HCT116 (cell line): ENCODE data around the gene AOC3. TPM values are rescaled to one million over a fixed set of nuclear protein-coding genes. Genes with fewer than 3 reads are reported as not detected.

Experiments used
- ATAC-seq: fragments of 200-7000 bp; cut with Tn5 transposase; 2 replicates; pipeline ENCODE4 v1.9.1; 2020; ENCODE audit warnings: mild to moderate bottlenecking, moderate library complexity
- BruUV-seq: library from RNA; stranded (reverse); fragments of 400-500 nt; replicated peaks from 2 replicates; lab custom pipeline; 2021; lab: Mats Ljungman, UMichigan
- CTCF ChIA-PET: fragments of 300-600 bp; sonication (Branson Sonifier 250); formaldehyde crosslinking; loops from one replicate; lab custom pipeline; 2021; ENCODE audit warnings: antibody characterized with exemption; lab: Charles Lee
- POLR2A ChIA-PET: fragments of 300-600, 350-600 bp; sonication (Branson Sonifier 250); formaldehyde crosslinking; loops from one replicate; lab custom pipeline; 2021; ENCODE audit warnings: antibody characterized with exemption; lab: Charles Lee
- RAD21 ChIA-PET, 2 experiments: fragments of 300-600 bp; sonication (Branson Sonifier 250); formaldehyde crosslinking; loops; one replicate each; lab custom pipeline; 2023; ENCODE audit warnings: low total read pairs in 2 of 2; ENCODE audit not compliant: uncharacterized antibody in 2 of 2, unreplicated experiment in 2 of 2, low non-redundant PET in 1 of 2; lab: Charles Lee
- DNase-seq: peaks from one replicate; pipeline ENCODE4 v3.0.0-alpha.2; 2010; ENCODE audit warnings: low read depth, low spot score
- H2AFZ ChIP-seq: fragments of 200-600 bp; shearing (Covaris generic), sonication (generic); 2 replicates; pipeline ENCODE4 v1.6.1; 2017; ENCODE audit warnings: low read depth, mixed run types, mixed read lengths, antibody characterized with exemption, low read length; ENCODE audit not compliant: poor library complexity, severe bottlenecking
- H3K27ac ChIP-seq: 2 replicates; pipeline ENCODE4 v1.5.1; 2012; ENCODE audit warnings: low read depth, low read length
- H3K27me3 ChIP-seq: fragments of 200-600 bp; sonication (generic); 2 replicates; pipeline ENCODE4 v1.6.1; 2016; ENCODE audit warnings: mixed run types, low read length, mixed read lengths; ENCODE audit not compliant: insufficient read depth
- H3K36me3 ChIP-seq, 2 experiments: fragments of 200-500 bp in 1 of 2; fragments of 200-600 bp in 1 of 2; sonication (Bioruptor generic) in 1 of 2; sonication (generic) in 1 of 2; 2 replicates each; pipeline versions ENCODE4 v1.5.1 to v1.6.1; 2014 to 2016; ENCODE audit warnings: low read length in 2 of 2, inconsistent platforms in 1 of 2, mixed read lengths in 1 of 2, mixed run types in 1 of 2; ENCODE audit not compliant: insufficient read depth in 2 of 2, control insufficient read depth in 1 of 2
- H3K4me1 ChIP-seq, 2 experiments: fragments of 200-600 bp in 1 of 2; sonication (generic) in 1 of 2; 2 replicates each; pipeline versions ENCODE4 v1.5.1 to v1.6.1; 2012 to 2017; ENCODE audit warnings: low read length in 2 of 2, inconsistent platforms in 1 of 2, mild to moderate bottlenecking in 1 of 2, mixed read lengths in 1 of 2, mixed run types in 1 of 2, moderate library complexity in 1 of 2; ENCODE audit not compliant: insufficient read depth in 2 of 2, control insufficient read depth in 1 of 2
- H3K4me2 ChIP-seq: fragments of 200-600 bp; sonication (generic); 2 replicates; pipeline ENCODE4 v1.6.1; 2017; ENCODE audit warnings: mixed run types, low read length, mixed read lengths
- H3K4me3 ChIP-seq, 2 experiments: fragments of 200-600 bp in 1 of 2; sonication (generic) in 1 of 2; replicated peaks in 1 of 2; 2 replicates each; pipeline ENCODE4 v1.5.1; 2011 to 2016; ENCODE audit warnings: low read length in 2 of 2, control low read depth in 1 of 2, low read depth in 1 of 2, mild to moderate bottlenecking in 1 of 2, mixed read lengths in 1 of 2, mixed run types in 1 of 2
- H3K79me2 ChIP-seq: fragments of 200-600 bp; sonication (generic); 2 replicates; pipeline ENCODE4 v1.6.1; 2017; ENCODE audit warnings: mild to moderate bottlenecking, mixed run types, low read length, moderate library complexity, mixed read lengths; ENCODE audit not compliant: insufficient read depth
- H3K9ac ChIP-seq: fragments of 200-600 bp; sonication (generic); 2 replicates; pipeline ENCODE4 v1.6.1; 2016; ENCODE audit warnings: low read length, mixed read lengths
- H3K9me2 ChIP-seq: fragments of 200-600 bp; sonication (generic), shearing (Covaris generic); 2 replicates; pipeline ENCODE4 v1.6.1; 2017; ENCODE audit warnings: mixed run types, mild to moderate bottlenecking, moderate library complexity; ENCODE audit not compliant: insufficient read depth
- H3K9me3 ChIP-seq, 2 experiments: fragments of 200-500 bp in 1 of 2; fragments of 200-600 bp in 1 of 2; sonication (Bioruptor generic) in 1 of 2; sonication (generic) in 1 of 2; 2 replicates each; pipeline ENCODE4 v1.6.1; 2014 to 2017; ENCODE audit warnings: low read length in 2 of 2, mixed read lengths in 2 of 2, inconsistent platforms in 1 of 2, low read depth in 1 of 2, mild to moderate bottlenecking in 1 of 2, mixed run types in 1 of 2, moderate library complexity in 1 of 2; ENCODE audit not compliant: control insufficient read depth in 1 of 2, insufficient read depth in 1 of 2
- H4K20me1 ChIP-seq: fragments of 200-600 bp; sonication (generic), shearing (Covaris generic); 2 replicates; pipeline ENCODE4 v1.6.1; 2017; ENCODE audit warnings: mixed run types, mild to moderate bottlenecking, moderate library complexity; ENCODE audit not compliant: insufficient read depth
- CEBPB ChIP-seq: IDR thresholded peaks from 2 replicates; pipeline ENCODE4 v1.6.1; 2012; ENCODE audit warnings: low read depth
- EGR1 ChIP-seq: IDR thresholded peaks from 2 replicates; pipeline ENCODE4 v1.6.1; 2012; ENCODE audit warnings: low read depth
- EZH2 ChIP-seq: fragments of 200-600 bp; sonication (generic); IDR thresholded peaks from 2 replicates; pipeline ENCODE4 v1.6.1; 2017; ENCODE audit warnings: antibody characterized with exemption, mixed run types
- EZH2phosphoT487 ChIP-seq: fragments of 200-600 bp; IDR thresholded peaks from 2 replicates; pipeline ENCODE4 v1.6.1; 2018; ENCODE audit warnings: antibody characterized with exemption, borderline replicate concordance
- FOSL1 ChIP-seq: IDR thresholded peaks from 2 replicates; pipeline ENCODE4 v1.6.1; 2012; ENCODE audit warnings: low read depth
- JUND ChIP-seq: IDR thresholded peaks from 2 replicates; pipeline ENCODE4 v1.6.1; 2012
- POLR2AphosphoS5 ChIP-seq: IDR thresholded peaks from 2 replicates; pipeline ENCODE4 v1.6.1; 2011; ENCODE audit warnings: mild to moderate bottlenecking, low read depth, low read length, moderate library complexity
- RAD21 ChIP-seq: IDR thresholded peaks from 2 replicates; pipeline ENCODE4 v1.6.1; 2012; ENCODE audit warnings: low read depth, mild to moderate bottlenecking
- SP1 ChIP-seq: IDR thresholded peaks from 2 replicates; pipeline ENCODE4 v1.6.1; 2012; ENCODE audit warnings: low read depth
- SRF ChIP-seq: IDR thresholded peaks from 2 replicates; pipeline ENCODE4 v1.6.1; 2012; ENCODE audit warnings: low read depth
- TCF7L2 ChIP-seq: IDR thresholded peaks from 2 replicates; pipeline ENCODE4 v1.7.0; 2011; ENCODE audit warnings: borderline replicate concordance, inconsistent platforms; ENCODE audit not compliant: insufficient read depth, insufficient read length; ENCODE audit errors: extremely low read depth
- YY1 ChIP-seq: IDR thresholded peaks from 2 replicates; pipeline ENCODE4 v1.6.1; 2011; ENCODE audit warnings: low read length, low read depth, moderate library complexity, mild to moderate bottlenecking; ENCODE audit not compliant: insufficient replicate concordance; ENCODE audit errors: extremely low read depth
- ZFX ChIP-seq: fragments of 450-650 bp; IDR thresholded peaks from 2 replicates; pipeline ENCODE4 v1.6.1; 2017
- ZNF274 ChIP-seq: fragments of 200-500 bp; sonication (Bioruptor generic); IDR thresholded peaks from 2 replicates; pipeline ENCODE4 v1.6.1; 2014; ENCODE audit warnings: mild to moderate bottlenecking, low read depth, low read length, inconsistent platforms
- intact Hi-C: fragments of 100-400 bp; cut with micrococcal nuclease; formaldehyde crosslinking; loops from 2 replicates; pipeline ENCODE4 v1.10.0; 2022
- total RNA-seq: library from RNA; stranded (reverse); gene quantifications from one replicate; pipeline ENCODE4 v1.2.1, GENCODE V29; 2021; ENCODE audit not compliant: unreplicated experiment
- TF ChIP-seq, protein P1 (sequence below): IDR thresholded peaks from 2 replicates; pipeline ENCODE4 v1.6.1; 2011; ENCODE audit warnings: mild to moderate bottlenecking, low read length, moderate library complexity; ENCODE audit not compliant: insufficient replicate concordance; ENCODE audit errors: extremely low read depth
- TF ChIP-seq, protein P2 (sequence below): IDR thresholded peaks from 2 replicates; pipeline ENCODE4 v1.6.1; 2012
- TF ChIP-seq, protein P3 (sequence below): IDR thresholded peaks from 2 replicates; pipeline ENCODE4 v1.6.1; 2012

The AOC3 gene
- total RNA-seq, 1 experiment from 2014 or later: 5.9 TPM

DNA sequence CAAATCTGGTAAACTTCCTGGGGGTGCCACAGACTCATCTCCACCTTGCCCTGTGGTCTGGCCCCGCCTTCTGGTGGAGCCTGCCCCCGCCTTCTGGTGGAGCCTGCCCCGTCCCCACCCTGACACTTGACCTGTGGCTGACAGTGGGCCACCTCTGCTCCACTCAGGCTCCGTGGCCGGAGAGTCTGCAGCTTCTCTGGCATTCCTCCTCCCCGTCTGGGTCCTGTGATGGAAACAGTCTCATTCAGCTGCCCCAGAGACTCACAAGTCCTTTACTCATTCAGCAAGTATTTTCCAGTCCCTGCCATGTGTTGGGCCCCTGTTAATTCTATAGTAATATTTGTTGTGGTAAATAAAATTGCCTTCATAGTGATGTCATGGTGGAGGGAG lies 28.6 kb downstream of the AOC3 start:
- ATAC-seq: no peak
- H3K4me1 ChIP-seq: no peaks in the 10 kb centered on the region; a peak in 1 of 4 replicates
- no peaks in the 10 kb centered on the region for H3K79me2 ChIP-seq
- H3K27me3 ChIP-seq: no peaks in the 10 kb centered on the region
- BruUV-seq: no TSS peak
- no peaks in the 10 kb centered on the region for H3K9me2 ChIP-seq
- no peak overlapping the region for H3K4me2 ChIP-seq
- ChIA-PET POLR2A (no interaction called here), CTCF (no interaction called here), RAD21 (no interaction called here)
- H3K36me3 ChIP-seq: no peaks in the 10 kb centered on the region
- no peak overlapping the region for H3K9ac ChIP-seq
- DNase-seq: no peak
- intact Hi-C loops: no loop called here
- H3K4me3 ChIP-seq: no peak overlapping the region
- no peaks in the 10 kb centered on the region for H4K20me1 ChIP-seq
- TF ChIP-seq ZFX (no peak), ZNF274 (no peak), CEBPB (no peak), JUND (no peak), SRF (no peak), FOSL1 (no peak), SP1 (no peak), TCF7L2 (no peak), EZH2phosphoT487 (no peak), POLR2AphosphoS5 (no peak), RAD21 (no peak), EZH2 (no peak), EGR1 (no peak), YY1 (no peak)
- TF ChIP-seq, protein P1, sequence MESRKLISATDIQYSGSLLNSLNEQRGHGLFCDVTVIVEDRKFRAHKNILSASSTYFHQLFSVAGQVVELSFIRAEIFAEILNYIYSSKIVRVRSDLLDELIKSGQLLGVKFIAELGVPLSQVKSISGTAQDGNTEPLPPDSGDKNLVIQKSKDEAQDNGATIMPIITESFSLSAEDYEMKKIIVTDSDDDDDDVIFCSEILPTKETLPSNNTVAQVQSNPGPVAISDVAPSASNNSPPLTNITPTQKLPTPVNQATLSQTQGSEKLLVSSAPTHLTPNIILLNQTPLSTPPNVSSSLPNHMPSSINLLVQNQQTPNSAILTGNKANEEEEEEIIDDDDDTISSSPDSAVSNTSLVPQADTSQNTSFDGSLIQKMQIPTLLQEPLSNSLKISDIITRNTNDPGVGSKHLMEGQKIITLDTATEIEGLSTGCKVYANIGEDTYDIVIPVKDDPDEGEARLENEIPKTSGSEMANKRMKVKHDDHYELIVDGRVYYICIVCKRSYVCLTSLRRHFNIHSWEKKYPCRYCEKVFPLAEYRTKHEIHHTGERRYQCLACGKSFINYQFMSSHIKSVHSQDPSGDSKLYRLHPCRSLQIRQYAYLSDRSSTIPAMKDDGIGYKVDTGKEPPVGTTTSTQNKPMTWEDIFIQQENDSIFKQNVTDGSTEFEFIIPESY: no peak
- TF ChIP-seq, protein P2, sequence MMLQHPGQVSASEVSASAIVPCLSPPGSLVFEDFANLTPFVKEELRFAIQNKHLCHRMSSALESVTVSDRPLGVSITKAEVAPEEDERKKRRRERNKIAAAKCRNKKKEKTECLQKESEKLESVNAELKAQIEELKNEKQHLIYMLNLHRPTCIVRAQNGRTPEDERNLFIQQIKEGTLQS: no peak
- TF ChIP-seq, protein P3, sequence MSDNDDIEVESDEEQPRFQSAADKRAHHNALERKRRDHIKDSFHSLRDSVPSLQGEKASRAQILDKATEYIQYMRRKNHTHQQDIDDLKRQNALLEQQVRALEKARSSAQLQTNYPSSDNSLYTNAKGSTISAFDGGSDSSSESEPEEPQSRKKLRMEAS: no peak
- H2AFZ ChIP-seq: no peak overlapping the region
- no peak overlapping the region for H3K27ac ChIP-seq
- no peaks in the 10 kb centered on the region for H3K9me3 ChIP-seq
